K562 (cell line): ENCODE measurements around the gene DPY30. TPM values are rescaled to one million over a fixed set of nuclear protein-coding genes. Genes with fewer than 3 reads are reported as not detected.

ENCODE experiments used
- CHD7 ChIP-seq: fragments of 200-600 bp; sonication (generic); IDR thresholded peaks from one replicate; pipeline ENCODE4 v1.6.1; 2012; ENCODE audit warnings: mild to moderate bottlenecking, low read depth, low read length, inconsistent platforms
- ETV5 ChIP-seq: sonication (generic); formaldehyde crosslinking; IDR thresholded peaks from 2 replicates; pipeline ENCODE4 v1.4.0; 2020; ENCODE audit warnings: low read depth, mild to moderate bottlenecking, missing genetic modification reagents
- FOXP4 ChIP-seq: sonication (generic); formaldehyde crosslinking; IDR thresholded peaks from 2 replicates; pipeline ENCODE4 v1.8.0; 2022; ENCODE audit warnings: mild to moderate bottlenecking, missing genetic modification reagents, borderline replicate concordance
- JUN ChIP-seq, 2 experiments: sonication (generic) in 1 of 2; formaldehyde crosslinking in 1 of 2; IDR thresholded peaks; 2 replicates each; pipeline versions ENCODE4 v1.6.1 to v1.8.0; 2012 to 2022; ENCODE audit warnings: borderline replicate concordance in 2 of 2, mild to moderate bottlenecking in 2 of 2, improper control_type of control experiment in 1 of 2, low read depth in 1 of 2, low read length in 1 of 2, missing genetic modification reagents in 1 of 2
- RAD21 ChIP-seq, 2 experiments: fragments of 250-450 bp in 1 of 2; fragments of 450-650 bp in 1 of 2; sonication (Bioruptor Pico) in 1 of 2; formaldehyde crosslinking in 1 of 2; IDR thresholded peaks in 1 of 2; conservative IDR thresholded peaks in 1 of 2; 2 replicates each; pipeline versions ENCODE4 v1.4.0 to v1.8.0; 2020 to 2022; ENCODE audit warnings: mild to moderate bottlenecking in 2 of 2, moderate library complexity in 1 of 2
- TCF7 ChIP-seq: sonication (generic); IDR thresholded peaks from 2 replicates; pipeline ENCODE4 v1.6.1; 2016; ENCODE audit warnings: antibody characterized with exemption, borderline replicate concordance
- THRB ChIP-seq: fragments of 450-650 bp; formaldehyde crosslinking; conservative IDR thresholded peaks from 2 replicates; pipeline ENCODE4 v1.4.0; 2022; ENCODE audit warnings: mild to moderate bottlenecking, missing genetic modification characterization
- ZFP30 ChIP-seq: fragments of 250-450 bp; sonication (Bioruptor Pico); IDR thresholded peaks from 2 replicates; pipeline ENCODE4 v1.8.0; 2022; ENCODE audit warnings: moderate library complexity, mild to moderate bottlenecking, inconsistent platforms, borderline replicate concordance
- ZNF77 ChIP-seq: fragments of 250-450 bp; sonication (Bioruptor Pico); IDR thresholded peaks from 2 replicates; pipeline ENCODE4 v1.5.0; 2020
- polyA plus RNA-seq, 8 experiments: library from polyadenylated mRNA; depleted of rRNA in 4 of 8; stranded (reverse) in 5 of 8; unstranded in 3 of 8; fragments of >200 nt; fragmentation: Nextera tagmentation in 2 of 8; fragmentation: Illumina TruSeq in 1 of 8; extraction: Ambion mirVana in 2 of 8; extraction: Trizol in 1 of 8; gene quantifications; 2 replicates each; pipeline versions ENCODE4 v1.2.1 to v1.2.3, GENCODE V29; 2011 to 2014; ENCODE audit warnings: inconsistent platforms in 1 of 8, missing spikeins in 1 of 8
- total RNA-seq, 7 experiments: library from RNA; depleted of rRNA in 6 of 7; stranded (reverse); fragments of >200 nt in 6 of 7; fragmentation: Illumina TruSeq in 2 of 7; extraction: Trizol in 2 of 7; gene quantifications; 2 replicates each; pipeline versions ENCODE4 v1.2.1 to v1.2.3, GENCODE V29; 2011 to 2021; ENCODE audit warnings: low replicate concordance in 1 of 7

Gene DPY30
- total and polyA plus RNA-seq, 9 of the 15 experiments (the other 6 are each of a cell fraction or from before 2014, with no cell fraction given), result 64.6 to 402 (median 116) TPM

DNA sequence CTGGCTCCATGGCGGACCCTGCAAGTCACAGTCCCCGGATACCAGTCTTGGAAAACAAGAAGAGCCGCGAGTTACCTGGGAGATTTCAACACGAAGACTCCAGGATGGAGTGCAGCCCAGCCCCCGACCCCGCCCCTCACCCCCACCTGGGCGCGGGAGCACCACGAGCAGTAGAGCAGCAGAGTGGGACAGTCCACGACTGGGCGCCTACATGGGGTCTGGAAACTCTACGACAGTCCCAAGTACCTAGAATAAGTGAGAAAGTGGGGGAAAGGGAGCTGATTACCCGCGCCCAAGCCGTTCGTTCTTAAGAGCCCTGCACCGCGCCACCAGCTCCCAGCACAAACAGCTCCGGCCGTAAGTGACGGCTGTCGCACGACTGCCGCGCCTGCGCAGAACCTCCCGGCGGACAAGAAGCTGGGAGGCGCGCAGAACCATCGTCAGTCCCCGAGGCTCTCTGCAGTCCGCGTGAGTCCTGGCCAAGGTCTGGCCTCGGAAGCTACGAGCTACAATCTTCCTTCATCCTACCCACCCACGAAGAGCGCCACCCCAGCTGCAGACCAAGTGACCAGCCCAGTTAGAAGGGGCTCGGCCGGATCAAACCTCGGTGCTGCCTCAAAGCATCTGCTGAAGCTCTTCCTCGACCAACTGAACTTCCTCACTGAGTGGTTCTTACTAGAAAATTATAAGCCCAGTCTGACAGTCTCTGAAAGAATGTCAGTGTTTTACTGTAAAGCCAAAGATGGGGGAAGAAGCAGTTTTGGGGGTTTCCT, at the start of gene DPY30 (continued):
- no peak for TF ChIP-seq TCF7
- TF ChIP-seq ZNF77, result no peak
- peak; percentile 81; the same call in 1 of the 2 replicates for TF ChIP-seq FOXP4
- TF ChIP-seq THRB (CRISPR knock-in tag), result 0 out of 2 replicates have a peak, but pooled peaks have one; percentile 9
- 0 out of 4 replicates have a peak, but pooled peaks of 1 of the 2 experiments have one; percentile 17 for TF ChIP-seq RAD21 (CRISPR knock-in tag; conservative IDR thresholded peaks at IDR 0.05 in 1 of 2, IDR thresholded peaks at IDR 0.05 in 1 of 2)
- TF ChIP-seq CHD7, result no peak
- TF ChIP-seq ETV5 (CRISPR knock-in tag), result peak; percentile 65
- no peak for TF ChIP-seq JUN (IDR thresholded peaks at IDR 0.05; ENCODE audit: borderline replicate concordance, low read depth, low read length)
- TF ChIP-seq JUN (CRISPR knock-in tag; IDR thresholded peaks at IDR 0.05; ENCODE audit: borderline replicate concordance), result peak; percentile 73; the same call in 1 of the 2 replicates
- TF ChIP-seq ZFP30 (CRISPR knock-in tag), result no peak
